NOMO-1 treated with DMSO at 0.1 percent for 48 hours (cell line): ENCODE results near the gene PPP2R5C.

Experiments
- DNase-seq: peaks from one replicate; lab custom pipeline; 2025; ENCODE audit not compliant: unreplicated experiment; lab: John Stamatoyannopoulos, UW

PPP2R5C gene

DNA sequence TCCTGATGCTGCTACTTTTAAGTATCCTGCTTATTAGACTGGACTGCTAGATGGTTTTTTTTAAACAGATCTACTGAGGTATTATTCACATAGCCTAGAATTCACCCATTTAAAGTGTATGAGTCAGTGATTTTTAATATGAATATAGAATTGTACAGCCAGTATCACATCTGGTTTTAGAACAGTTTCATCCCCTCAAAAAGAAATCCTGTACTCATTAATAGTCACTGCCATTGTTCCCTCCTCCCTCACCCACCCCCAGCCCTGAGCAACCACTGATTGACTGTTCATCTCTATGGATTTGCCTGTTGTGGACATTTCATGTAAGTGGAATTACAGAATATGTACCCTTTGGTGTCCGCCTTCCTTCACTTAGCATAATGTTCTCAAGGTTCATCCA is 98.4 kb downstream of the PPP2R5C start:
- DNase-seq = no peak

DNA sequence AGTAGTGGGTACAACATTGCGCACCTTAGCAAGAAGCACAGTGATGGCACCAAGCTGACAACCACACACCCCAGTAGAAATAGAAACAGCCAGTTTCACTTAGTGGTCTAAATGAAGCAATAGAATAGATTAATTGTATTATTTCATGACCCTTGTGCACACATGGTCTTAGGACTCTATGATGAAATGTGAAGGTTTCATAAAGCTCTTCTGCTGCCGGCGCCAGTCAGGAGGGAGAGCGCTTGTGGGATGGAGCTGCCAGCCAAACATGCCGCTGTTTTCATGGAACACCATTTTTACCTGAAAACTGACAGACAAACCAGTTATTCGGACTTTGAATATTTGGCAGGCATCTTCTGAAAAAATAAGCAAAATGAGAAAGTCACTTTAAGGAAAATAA is 100.0 kb downstream of the PPP2R5C start:
- DNase-seq = no peak

- no peak for DNase-seq
Measured at GRCh38 chr14:101862177-101862576, 100.7 kb downstream of the PPP2R5C start.

GRCh38 chr14:101862711-101863110 is 101.2 kb downstream of the PPP2R5C start:
- DNase-seq = no peak

DNA sequence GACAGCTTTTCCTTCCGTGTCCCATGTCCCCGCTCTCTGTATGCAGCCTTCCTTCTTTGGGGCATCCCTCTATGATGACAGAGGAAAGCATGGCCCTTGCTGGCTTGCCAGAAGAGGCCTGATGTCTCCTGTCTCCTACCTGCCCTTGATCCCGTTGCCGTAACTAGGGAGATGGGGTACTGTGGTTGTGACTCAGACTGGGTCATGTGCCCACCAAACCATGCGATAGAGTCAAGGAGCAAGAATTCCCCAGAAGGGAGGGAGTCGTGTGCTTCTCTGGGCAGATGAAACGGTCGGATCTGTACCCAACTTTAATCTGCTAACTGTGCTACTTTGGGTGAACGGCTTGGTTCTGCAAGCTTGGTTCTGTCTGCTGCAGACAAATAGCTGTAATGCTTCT is 103.8 kb downstream of the PPP2R5C start:
- DNase-seq = no peak

DNA sequence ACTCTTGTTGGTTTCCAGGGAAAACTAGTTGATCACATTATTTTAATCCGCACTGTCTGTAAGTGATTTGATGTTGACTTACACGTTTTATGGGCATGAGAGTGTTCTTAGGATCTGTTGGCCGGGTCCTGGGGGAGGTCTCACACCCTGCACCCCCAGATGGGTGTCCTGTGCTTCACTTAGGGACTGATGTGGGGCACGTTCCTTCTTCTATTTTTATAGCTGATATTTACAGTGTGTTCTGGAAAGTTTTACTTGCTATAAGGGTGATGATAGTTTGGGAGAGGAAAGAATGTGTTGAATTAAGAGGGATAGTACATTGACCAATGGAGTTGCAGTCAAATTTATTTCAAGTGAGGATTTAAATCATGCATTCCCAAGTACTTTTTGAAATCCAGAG is 106.3 kb downstream of the PPP2R5C start:
- no peak for DNase-seq

DNA sequence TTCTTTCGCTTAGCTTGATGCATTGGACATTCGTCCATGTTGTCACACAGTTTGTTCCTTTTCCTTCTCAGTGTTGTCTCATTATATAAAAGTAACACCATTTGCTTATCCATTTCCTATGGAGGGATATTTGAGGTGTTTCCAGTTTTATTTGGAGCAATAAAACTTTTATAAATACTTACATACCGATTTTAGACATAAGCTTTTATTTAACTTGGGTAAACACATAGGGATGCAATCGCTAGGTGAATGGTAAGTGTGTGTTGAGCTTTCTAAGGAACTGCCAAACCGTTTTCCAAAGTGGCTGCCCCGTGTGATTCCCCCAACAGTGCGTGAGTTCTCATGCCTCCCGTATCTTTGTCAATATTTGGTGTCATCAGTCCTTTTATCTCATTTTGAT is 107.7 kb downstream of the PPP2R5C start:
- no peak for DNase-seq

GRCh38 chr14:101870273-101870939 is 108.9 kb downstream of the PPP2R5C start:
- DNase-seq = no peak

- DNase-seq = no peak
Measured at GRCh38 chr14:101872346-101872745, 110.8 kb downstream of the PPP2R5C start.

- no peak for DNase-seq
Measured at GRCh38 chr14:101873076-101873825, 111.7 kb downstream of the PPP2R5C start.

GRCh38 chr14:101873991-101874390 is 112.5 kb downstream of the PPP2R5C start:
- DNase-seq = peak; percentile 26

- no peak for DNase-seq
Measured at GRCh38 chr14:101875041-101875726, 113.7 kb downstream of the PPP2R5C start.

- DNase-seq = no peak
Measured at GRCh38 chr14:101875727-101876554, 114.4 kb downstream of the PPP2R5C start.

DNA sequence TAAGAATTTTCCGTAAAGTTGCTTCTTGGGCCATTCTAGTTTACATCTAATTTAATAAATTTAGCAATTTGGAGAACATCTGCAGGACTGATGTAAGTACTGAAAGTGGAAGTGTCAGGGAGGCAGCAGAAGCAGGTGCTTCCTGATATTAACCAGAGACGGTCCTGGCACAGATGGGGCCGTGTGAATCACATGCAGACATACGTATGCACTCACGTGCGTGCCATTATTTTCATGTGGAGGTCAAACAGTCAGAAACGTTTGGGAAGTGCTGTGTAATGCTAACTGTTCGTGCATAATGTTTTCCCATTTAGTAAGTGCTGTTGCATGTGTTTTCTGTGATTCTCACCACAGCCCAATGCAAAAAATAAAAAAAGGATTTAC is 115.0 kb downstream of the PPP2R5C start:
- peak; percentile 98 for DNase-seq

- DNase-seq = no peak
Measured at GRCh38 chr14:101877766-101878165, 116.3 kb downstream of the PPP2R5C start.

DNA sequence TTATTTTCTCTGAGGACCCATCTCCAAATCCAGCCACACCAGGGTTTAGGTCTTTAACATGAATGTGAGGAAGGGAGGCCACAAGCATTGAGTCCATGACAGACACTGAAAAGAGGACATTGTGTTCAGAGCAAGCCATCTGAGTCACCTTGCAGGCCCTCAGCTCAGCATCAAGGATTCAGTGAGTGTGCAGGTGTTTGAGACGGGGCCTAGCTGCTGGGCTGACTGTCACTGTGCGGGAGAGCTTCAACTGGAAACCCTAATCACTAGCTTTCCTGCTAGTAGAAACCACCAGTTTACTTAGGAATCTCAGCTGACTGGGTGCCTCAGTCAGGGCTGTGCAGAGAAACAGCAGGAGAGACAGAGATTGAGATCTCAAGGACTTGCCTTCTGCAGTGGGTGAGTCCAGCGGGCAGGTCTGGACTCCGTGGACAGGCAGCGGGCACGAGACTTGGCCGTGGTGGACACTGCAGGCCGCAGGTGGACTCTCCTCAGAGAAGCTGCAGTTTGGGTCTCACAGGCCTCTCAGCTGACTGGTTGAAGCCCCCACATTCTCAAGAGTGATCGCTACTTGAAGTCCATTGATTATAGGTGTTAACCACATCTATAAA is 116.8 kb downstream of the PPP2R5C start:
- DNase-seq = no peak

- DNase-seq = no peak
Measured at GRCh38 chr14:101878822-101879528, 117.5 kb downstream of the PPP2R5C start.

- no peak for DNase-seq
Measured at GRCh38 chr14:101879529-101880336, 118.2 kb downstream of the PPP2R5C start.

GRCh38 chr14:101881426-101881825 is 119.9 kb downstream of the PPP2R5C start:
- no peak for DNase-seq
